Measurements from ENCODE around the gene SHB.

SHB gene

DNA sequence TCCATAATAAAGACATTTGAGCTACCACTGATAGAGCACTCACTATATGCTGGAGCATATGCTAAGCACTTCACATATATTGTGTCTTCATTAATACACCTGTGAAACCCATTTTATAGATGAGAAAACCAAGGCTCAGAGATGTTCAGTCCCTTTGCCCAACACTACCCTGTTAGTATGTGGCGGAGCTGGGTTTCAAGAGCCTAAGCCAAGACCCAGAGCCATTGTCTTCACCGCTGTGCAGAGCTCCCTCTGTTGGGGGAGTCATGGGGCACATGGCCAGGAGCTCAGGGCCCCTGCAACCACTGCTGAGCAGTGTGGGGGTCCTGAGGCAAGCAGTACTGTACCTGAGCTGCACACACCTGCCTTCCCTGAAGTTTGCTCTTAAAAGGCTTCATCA lies 127.8 kb downstream of the SHB start:
- TF ChIP-seq, protein P1, sequence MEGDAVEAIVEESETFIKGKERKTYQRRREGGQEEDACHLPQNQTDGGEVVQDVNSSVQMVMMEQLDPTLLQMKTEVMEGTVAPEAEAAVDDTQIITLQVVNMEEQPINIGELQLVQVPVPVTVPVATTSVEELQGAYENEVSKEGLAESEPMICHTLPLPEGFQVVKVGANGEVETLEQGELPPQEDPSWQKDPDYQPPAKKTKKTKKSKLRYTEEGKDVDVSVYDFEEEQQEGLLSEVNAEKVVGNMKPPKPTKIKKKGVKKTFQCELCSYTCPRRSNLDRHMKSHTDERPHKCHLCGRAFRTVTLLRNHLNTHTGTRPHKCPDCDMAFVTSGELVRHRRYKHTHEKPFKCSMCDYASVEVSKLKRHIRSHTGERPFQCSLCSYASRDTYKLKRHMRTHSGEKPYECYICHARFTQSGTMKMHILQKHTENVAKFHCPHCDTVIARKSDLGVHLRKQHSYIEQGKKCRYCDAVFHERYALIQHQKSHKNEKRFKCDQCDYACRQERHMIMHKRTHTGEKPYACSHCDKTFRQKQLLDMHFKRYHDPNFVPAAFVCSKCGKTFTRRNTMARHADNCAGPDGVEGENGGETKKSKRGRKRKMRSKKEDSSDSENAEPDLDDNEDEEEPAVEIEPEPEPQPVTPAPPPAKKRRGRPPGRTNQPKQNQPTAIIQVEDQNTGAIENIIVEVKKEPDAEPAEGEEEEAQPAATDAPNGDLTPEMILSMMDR (IDR thresholded peaks at IDR 0.05), result no peak
- no peak for TF ChIP-seq ZFX (IDR thresholded peaks at IDR 0.05; ENCODE audit: borderline replicate concordance)
- no peak overlapping the region for H3K27ac ChIP-seq

DNA sequence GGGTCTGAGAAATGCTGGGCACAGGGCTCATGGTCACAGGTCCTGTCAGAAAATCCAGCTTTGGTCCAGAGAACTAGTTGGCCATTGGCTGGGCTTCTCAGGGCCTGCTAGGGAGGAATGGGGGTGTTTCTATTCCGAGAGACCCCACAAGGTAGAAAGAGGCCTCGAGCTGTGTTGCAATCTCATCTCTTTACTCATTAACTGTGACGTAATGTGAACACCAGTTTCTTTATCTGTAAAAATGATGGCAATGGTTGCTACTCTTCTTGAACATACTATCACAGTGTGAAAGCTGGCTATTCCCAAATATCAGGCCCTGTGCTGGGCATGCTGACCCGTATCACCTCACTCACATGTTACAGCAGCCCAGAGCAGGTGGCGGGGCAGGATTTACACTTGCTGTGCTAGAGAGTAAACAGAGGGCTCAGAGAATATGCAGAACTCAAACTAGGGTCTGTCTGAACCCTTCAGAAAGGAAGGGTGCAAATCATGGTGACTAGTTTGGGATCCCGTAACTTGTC lies 129.4 kb downstream of the SHB start:
- no peak overlapping the region for H3K27ac ChIP-seq

DNA sequence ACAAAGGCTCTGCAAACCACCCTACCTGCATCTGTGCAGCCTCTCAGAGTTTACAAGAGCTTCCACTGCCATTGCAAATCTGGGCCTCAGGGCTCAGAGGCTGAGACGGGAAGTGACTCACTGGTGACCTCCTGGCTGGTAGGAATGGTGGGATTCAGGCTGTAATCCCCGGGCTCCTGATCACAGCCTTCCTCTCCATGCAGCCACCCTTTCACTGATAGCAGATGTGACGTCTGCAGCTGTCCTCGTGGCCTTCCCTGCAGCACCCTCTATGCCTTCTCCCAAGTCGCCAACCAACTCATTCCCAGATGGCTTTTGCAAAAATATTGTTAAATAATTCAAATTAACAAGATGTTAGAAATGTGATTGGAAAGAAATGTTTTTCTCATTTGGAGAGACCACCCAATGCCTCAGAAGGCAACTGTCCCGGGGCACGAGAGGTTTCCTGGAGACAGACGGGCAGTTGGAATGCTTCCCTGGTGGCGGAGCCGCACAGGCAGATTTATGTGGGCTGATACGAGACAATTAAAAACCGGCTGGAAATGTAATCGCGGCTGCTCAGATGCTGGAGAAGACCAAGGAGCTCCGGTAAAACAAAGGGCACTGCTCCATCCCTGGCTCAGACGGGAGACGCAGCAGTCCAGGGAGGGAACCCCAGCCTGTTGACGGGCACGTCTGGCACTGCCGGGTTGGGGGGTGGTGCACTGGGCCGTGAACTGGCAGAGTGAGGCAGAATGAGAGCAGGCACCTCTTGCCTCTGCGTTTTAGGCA lies 130.7 kb downstream of the SHB start:
- TF ChIP-seq ZFX (IDR thresholded peaks at IDR 0.05; ENCODE audit: borderline replicate concordance), result no peak
- TF ChIP-seq, protein P1 (IDR thresholded peaks at IDR 0.05), result no peak
- no peak overlapping the region for H3K27ac ChIP-seq

More for the DNA sequence above, 129.4 kb downstream of the SHB start:
- TF ChIP-seq, protein P1 (IDR thresholded peaks at IDR 0.05), result no peak
- no peak for TF ChIP-seq ZFX (IDR thresholded peaks at IDR 0.05; ENCODE audit: borderline replicate concordance)

DNA sequence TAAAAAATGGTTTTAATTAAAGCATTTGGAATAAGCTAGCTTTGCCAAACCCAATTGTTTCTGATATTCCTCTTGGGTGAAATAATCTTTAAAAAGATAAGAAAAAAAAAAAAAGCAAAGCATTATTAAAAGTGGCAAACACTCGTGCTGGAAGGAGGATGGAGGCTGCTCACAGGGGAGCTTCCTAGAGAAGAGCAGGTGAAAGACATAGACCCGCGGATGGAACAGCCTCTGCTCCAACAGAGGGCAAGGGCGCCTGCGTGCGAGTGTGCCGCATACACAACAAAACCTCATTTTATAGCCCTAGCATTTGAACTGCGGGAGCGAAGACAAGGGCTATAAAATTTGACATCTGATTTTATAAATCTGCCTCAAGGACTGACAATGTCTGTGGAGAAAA lies 131.7 kb downstream of the SHB start:
- TF ChIP-seq ZFX (IDR thresholded peaks at IDR 0.05; ENCODE audit: borderline replicate concordance), result no peak
- TF ChIP-seq, protein P1 (IDR thresholded peaks at IDR 0.05), result no peak
- H3K27ac ChIP-seq, result no peak overlapping the region

DNA sequence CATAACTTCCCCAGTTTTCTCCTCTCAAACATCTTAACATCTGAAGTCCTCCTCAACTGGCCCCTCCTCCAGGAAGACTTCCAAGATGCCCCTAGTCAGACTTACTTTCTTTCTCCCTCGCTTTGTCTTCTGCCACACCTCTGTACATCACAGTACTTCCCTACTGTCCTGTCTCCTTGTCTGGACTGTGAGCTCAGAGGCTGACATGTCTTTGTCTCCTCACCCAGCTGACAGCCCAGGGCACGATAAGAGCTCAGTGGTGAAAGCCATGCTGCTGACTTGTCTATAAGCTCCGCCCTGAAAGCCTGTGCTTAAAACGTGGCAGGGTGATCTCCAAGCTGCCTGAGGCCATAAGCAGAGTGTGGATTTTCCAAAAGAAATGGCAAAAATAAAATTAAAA lies 132.1 kb downstream of the SHB start:
- H3K27ac ChIP-seq, result no peak overlapping the region
- TF ChIP-seq, protein P1 (IDR thresholded peaks at IDR 0.05), result no peak
- no peak for TF ChIP-seq ZFX (IDR thresholded peaks at IDR 0.05; ENCODE audit: borderline replicate concordance)

DNA sequence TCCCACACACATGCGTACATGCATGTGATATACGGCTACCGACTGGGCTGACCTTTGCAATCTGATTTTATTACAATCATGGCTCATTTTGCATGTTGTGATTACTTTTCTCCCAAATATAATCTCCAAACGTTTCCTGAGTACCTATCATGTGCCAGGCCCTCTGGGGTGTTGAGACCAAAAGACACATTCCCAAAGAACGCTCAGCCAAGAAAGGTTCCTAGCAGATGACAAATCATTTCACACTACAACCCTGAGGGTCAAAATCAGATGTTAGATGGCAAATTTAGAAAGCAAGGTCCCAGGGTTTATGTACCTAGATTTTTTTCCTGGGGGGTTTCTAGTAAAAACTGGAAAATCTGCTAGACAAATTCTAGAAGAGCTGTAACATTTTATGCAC lies 132.7 kb downstream of the SHB start:
- TF ChIP-seq ZFX (IDR thresholded peaks at IDR 0.05; ENCODE audit: borderline replicate concordance), result no peak
- TF ChIP-seq, protein P1 (IDR thresholded peaks at IDR 0.05), result no peak
- no peak overlapping the region for H3K27ac ChIP-seq

DNA sequence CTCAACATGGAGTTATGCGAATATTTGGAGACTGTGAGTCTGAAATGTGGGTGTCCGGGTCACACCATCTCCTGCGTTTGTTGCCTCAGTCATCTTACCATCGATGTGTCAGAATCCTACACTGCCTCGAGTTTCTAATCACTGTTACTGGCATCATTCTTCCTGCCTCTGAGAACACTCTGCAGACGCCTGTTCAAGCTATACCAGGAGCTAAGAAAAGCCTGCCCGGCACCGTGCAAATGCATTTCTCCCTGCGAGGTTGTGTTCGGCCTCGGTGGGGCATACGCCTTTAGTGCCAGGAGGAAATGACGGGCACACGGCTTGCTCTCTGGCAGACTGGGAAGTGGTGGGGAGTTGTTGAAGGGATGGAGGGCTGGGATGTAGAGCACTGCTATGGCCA lies 133.9 kb downstream of the SHB start:
- TF ChIP-seq, protein P1 (IDR thresholded peaks at IDR 0.05), result no peak
- TF ChIP-seq ZFX (IDR thresholded peaks at IDR 0.05; ENCODE audit: borderline replicate concordance), result no peak
- H3K27ac ChIP-seq, result no peak overlapping the region

All from 22Rv1 (cell line).